Adipose tissue (tissue), 3 donors: Measurements from ENCODE around the gene DGLUCY. TPM values are rescaled to one million over a fixed set of nuclear protein-coding genes. Genes with fewer than 3 reads are reported as not detected.

Source experiments
- polyA plus RNA-seq, 3 donors: library from polyadenylated mRNA; stranded (reverse); fragments of 200-250 nt; gene quantifications; one replicate each; pipeline ENCODE4 v1.2.3, GENCODE V29; 2013
- donor health status: healthy with polysubstance abuse.
- donor health status: Bipolar disorder and iron deficiency.
- donor health status: healthy.

DGLUCY gene
- polyA plus RNA-seq, 3 donors, result 11.7 to 26.8 (median 19.6) TPM

Other genes with a start within 250 kb of the DGLUCY start
- gene RPS6KA5, start 53.4 kb upstream of the DGLUCY start, polyA plus RNA-seq, result 1 to 10 TPM; 1.0 to 2.8 (median 1.8) TPM
- 1 to 10 TPM in 1 of 3 donors, under 1 TPM in 2; 0.15 to 1.1 (median 0.22) TPM for gene GPR68, start 130.6 kb downstream of the DGLUCY start, polyA plus RNA-seq